ENCODE results near the gene MKNK1. TPM values are rescaled to one million over a fixed set of nuclear protein-coding genes. Genes with fewer than 3 reads are reported as not detected.

The MKNK1 gene
- total RNA-seq, 4 donors from 2014 or later: 46.1 to 81.2 (median 67.6) TPM

GRCh38 chr1:46522969-46523320 is 81.1 kb downstream of the MKNK1 start:
- DNase-seq (ENCODE audit: low spot score): no peak
- no peak for ATAC-seq (ENCODE audit: low FRiP score)
- no peak for TF ChIP-seq CTCF (IDR thresholded peaks at IDR 0.05)

- TF ChIP-seq CTCF (IDR thresholded peaks at IDR 0.05): no peak
- DNase-seq (ENCODE audit: low spot score) (peak; percentile 31), ATAC-seq (ENCODE audit: low FRiP score) (peak; percentile 82)
These were observed 81.7 kb downstream of the MKNK1 start for GRCh38 chr1:46522184-46522968.

- DNase-seq (ENCODE audit: low spot score): no peak
- TF ChIP-seq CTCF (IDR thresholded peaks at IDR 0.05): no peak
- no peak for ATAC-seq (ENCODE audit: low FRiP score)
These were observed 82.7 kb downstream of the MKNK1 start for GRCh38 chr1:46521414-46521813.

GRCh38 chr1:46520063-46520911 is 83.8 kb downstream of the MKNK1 start:
- ATAC-seq (ENCODE audit: low FRiP score) (no peak), DNase-seq (ENCODE audit: low spot score) (no peak)
- no peak for TF ChIP-seq CTCF (IDR thresholded peaks at IDR 0.05)

- no peak for DNase-seq (ENCODE audit: low spot score)
- TF ChIP-seq CTCF (IDR thresholded peaks at IDR 0.05): no peak
- ATAC-seq (ENCODE audit: low FRiP score): no peak
These were observed 84.9 kb downstream of the MKNK1 start for GRCh38 chr1:46519209-46519608.

GRCh38 chr1:46517932-46518498 is 86.1 kb downstream of the MKNK1 start:
- DNase-seq (ENCODE audit: low spot score) (no peak), ATAC-seq (ENCODE audit: low FRiP score) (no peak)
- no peak for TF ChIP-seq CTCF (IDR thresholded peaks at IDR 0.05)
